Activated CD8-positive, alpha-beta memory T cell treated with anti-CD3 and anti-CD28 coated beads for 48 hours (primary cell): Measurements from ENCODE around the gene UFL1.
"Not testable (repeated sequence)": the region's sequence is repeated elsewhere in the genome, so short reads cannot be mapped to it uniquely, and the experiment has no call there.

ENCODE experiments used
- DNase-seq, 3 experiments: peaks; one replicate each; pipeline ENCODE4 v3.0.0-alpha.2; 2020; ENCODE audit warnings: low read depth in 2 of 3, low spot score in 2 of 3

UFL1 gene

GRCh38 chr6:96521644-96522464, at the start of gene UFL1:
Gene UFL1 (plus strand): TSS chr6:96521806. CDS start chr6:96521874, 68 bp downstream.
- peak; percentile 74 to 87 (median 76) for DNase-seq

- not testable (repeated sequence) for DNase-seq
Measured at GRCh38 chr6:96472291-96472690, 49.3 kb upstream of the UFL1 start.

- DNase-seq: no peak
Measured at GRCh38 chr6:96478695-96479094, 42.9 kb upstream of the UFL1 start.

- DNase-seq: no peak
Measured at GRCh38 chr6:96491926-96492325, 29.7 kb upstream of the UFL1 start.

- no peak for DNase-seq
Measured at GRCh38 chr6:96499781-96500180, 21.8 kb upstream of the UFL1 start.

- DNase-seq: no peak
Measured at GRCh38 chr6:96502915-96503314, 18.7 kb upstream of the UFL1 start.

- no peak for DNase-seq
Measured at GRCh38 chr6:96505363-96505762, 16.2 kb upstream of the UFL1 start.

GRCh38 chr6:96509281-96509680, 12.3 kb upstream of the UFL1 start:
- DNase-seq: no peak

- DNase-seq: no peak
Measured at GRCh38 chr6:96520171-96521115, 1.2 kb upstream of the UFL1 start.

- DNase-seq: no peak
Measured at GRCh38 chr6:96521306-96521643, 331 bp upstream of the UFL1 start.

GRCh38 chr6:96522465-96523009, 931 bp downstream of the UFL1 start:
- DNase-seq: no peak

- no peak for DNase-seq
Measured at GRCh38 chr6:96528193-96528592, 6.6 kb downstream of the UFL1 start.

- no peak for DNase-seq
Measured at GRCh38 chr6:96532399-96532798, 10.8 kb downstream of the UFL1 start.

- DNase-seq: no peak
Measured at GRCh38 chr6:96537726-96538125, 16.1 kb downstream of the UFL1 start.

- DNase-seq: no peak
Measured at GRCh38 chr6:96542702-96543101, 21.1 kb downstream of the UFL1 start.

- DNase-seq: no peak
Measured at GRCh38 chr6:96545882-96546281, 24.3 kb downstream of the UFL1 start.

GRCh38 chr6:96547654-96548053, 26.0 kb downstream of the UFL1 start:
- no peak for DNase-seq

- no peak for DNase-seq
Measured at GRCh38 chr6:96554558-96554957, 33.0 kb downstream of the UFL1 start.

- not testable (repeated sequence) for DNase-seq
Measured at GRCh38 chr6:96559740-96560139, 38.1 kb downstream of the UFL1 start.

GRCh38 chr6:96562886-96563285, 41.3 kb downstream of the UFL1 start, which contains the start of gene FHL5:
Gene FHL5 (plus strand): TSS chr6:96563128. CDS start chr6:96603614, 40,486 bp downstream.
- no peak for DNase-seq

GRCh38 chr6:96563853-96564252, 42.2 kb downstream of the UFL1 start:
- DNase-seq: no peak

- DNase-seq: no peak
Measured at GRCh38 chr6:96570053-96570452, 48.4 kb downstream of the UFL1 start.
